Activated CD8-positive, alpha-beta memory T cell treated with anti-CD3 and anti-CD28 coated beads, Interleukin-2, amount 50 U/mL, for 48 hours (primary cell): ENCODE results near the gene COX6B2.

Experiments
- DNase-seq: peaks from one replicate; pipeline ENCODE4 v3.0.0-alpha.2; 2020

COX6B2 gene

GRCh38 chr19:55383279-55384130 lies 29.0 kb upstream of the COX6B2 start:
- DNase-seq: peak; percentile 82

DNA sequence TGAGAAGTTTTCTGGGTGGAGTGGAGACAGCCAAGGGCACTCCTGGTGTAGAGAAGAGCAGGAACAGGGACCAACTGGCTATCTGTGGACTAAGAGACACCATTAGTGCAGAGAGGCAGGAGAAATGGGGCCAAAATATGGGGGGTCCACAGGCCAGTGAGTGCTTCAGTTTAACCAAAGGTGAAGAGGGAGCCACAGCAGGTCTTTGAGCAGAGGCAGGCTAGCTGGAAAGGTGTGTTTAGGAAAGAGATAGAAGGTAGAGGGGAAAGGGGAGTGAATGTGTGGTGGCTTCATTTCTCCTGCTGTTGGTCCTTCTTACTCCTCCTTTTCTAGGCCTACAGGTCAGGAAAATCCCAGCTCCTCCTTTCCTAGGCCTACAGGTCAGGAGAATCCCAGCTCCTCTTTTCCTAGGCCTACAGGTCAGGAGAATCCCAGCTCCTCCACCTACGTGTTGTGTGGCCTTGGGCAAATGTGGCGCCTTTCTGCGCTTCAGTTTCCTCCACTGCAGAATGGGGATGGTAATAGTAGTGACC lies 28.1 kb upstream of the COX6B2 start:
- no peak for DNase-seq

GRCh38 chr19:55382013-55382412 lies 27.5 kb upstream of the COX6B2 start:
- DNase-seq: no peak

DNA sequence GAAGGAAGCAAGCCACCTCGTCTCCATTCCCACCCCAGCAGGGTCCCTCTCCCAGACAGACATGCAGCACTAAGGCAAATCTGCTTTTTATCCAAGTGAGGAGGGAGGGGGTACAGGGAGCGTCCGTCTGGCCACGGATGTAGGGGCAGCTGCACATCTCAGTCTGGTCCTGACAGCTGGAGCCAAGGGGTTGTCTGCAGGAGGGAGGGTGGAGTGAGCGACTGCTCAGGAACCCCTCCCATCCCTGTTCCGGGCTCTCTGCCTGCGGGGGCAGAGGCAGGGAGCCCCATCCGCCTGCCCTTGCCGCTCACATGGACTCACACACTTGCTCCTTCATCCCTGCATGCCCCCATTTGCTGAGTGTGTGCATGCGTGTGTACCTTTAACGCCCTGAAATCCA lies 24.7 kb upstream of the COX6B2 start:
- no peak for DNase-seq

DNA sequence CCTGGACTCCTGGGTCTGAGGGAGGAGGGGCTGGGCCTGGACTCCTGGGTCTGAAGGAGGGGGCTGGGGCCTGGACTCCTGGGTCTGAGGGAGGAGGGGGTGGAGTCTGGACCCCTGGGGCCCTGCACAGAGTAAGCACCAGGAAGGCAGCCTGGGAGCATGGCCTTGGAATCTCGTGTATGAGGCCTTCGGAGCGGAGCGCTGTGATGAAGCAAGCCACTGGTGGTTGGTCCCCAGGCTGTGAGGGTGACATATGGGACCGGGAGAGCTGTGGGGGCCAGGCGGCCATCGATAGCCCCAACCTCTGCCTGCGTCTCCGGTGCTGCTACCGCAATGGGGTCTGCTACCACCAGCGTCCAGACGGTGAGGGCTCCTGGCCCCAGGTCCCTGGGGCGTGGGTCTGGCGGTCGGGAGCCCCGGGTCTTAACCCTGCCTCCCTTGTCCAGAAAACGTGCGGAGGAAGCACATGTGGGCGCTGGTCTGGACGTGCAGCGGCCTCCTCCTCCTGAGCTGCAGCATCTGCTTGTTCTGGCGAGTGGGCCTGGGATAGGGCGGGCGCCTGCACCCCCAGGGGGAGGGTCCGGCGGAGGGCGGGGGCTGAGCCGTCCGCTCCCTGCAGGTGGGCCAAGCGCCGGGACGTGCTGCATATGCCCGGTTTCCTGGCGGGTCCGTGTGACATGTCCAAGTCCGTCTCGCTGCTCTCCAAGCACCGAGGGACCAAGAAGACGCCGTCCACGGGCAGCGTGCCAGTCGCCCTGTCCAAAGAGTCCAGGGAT lies 23.0 kb upstream of the COX6B2 start:
- DNase-seq: no peak

GRCh38 chr19:55376241-55376933 lies 21.9 kb upstream of the COX6B2 start, which contains the start of gene TMEM190:
Gene TMEM190 (plus strand): TSS chr19:55376826. CDS start chr19:55376854, 28 bp downstream.
- no peak for DNase-seq

DNA sequence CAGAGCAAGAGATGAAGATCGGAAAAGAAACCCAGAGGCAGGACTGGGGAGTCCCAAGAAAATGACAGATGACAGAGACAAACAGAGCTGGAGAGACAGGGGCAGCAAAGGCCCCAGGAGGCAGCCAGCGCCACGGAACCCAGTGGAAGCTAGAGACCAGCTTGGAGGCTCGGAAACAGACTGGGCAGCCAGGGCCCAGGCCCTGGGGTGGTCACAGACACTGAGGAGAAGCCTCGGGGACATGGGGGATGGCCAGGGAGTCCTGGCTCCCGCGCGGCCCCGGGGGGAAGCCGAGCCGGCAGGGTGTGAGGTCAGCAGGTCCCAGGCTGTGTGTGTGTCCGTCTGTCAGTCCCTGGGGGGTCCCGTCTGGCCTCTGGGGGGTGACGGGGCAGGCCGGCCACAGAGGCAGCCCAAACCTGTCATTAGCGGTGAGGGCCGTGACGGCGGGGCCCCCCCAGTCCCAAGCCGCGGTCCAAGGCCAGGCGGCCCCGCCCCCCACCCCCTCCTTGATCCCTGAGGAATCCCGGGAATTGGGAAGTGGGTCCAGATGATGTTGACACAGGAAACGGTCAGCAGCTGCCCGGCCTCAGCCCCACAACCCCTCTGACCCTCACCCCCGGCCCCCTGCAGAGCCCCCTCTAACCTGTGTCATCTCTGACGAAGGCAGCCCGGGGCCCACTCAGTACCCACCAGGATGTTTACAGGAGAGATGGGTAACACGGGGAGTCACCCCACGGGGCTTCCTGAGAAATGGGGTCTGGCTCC lies 19.7 kb upstream of the COX6B2 start:
- no peak for DNase-seq

DNA sequence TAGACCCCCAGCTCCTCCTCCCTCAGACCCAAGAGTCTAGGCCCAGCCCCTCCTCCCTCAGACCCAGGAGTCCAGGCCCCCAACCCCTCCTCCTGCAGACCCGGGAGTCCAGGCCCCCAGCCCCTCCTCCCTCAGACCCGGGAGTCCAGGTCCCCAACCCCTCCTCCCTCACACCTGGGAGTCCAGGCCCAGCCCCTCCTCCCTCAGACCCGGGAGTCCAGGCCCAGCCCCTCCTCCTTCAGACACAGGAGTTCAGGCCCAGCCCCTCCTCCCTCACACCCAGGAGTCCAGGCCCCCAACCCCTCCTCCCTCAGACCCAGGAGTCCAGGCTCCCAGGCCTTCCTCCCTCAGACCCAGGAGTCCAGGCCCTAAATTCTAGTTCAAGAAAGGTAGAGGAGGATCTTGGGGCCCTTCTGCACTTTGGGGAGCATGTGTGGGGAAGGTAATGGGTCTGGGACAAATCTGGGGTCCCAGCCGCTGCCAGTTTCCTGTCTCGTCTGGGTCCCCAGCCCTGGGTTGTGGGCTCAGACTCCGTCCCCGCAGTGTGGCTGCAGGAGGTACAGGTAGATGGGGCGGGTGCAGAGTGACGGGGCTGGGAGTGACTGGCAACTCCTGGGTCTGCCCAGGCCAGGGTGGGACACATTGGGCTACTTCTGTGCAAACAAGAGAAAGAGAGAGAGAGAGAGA lies 18.9 kb upstream of the COX6B2 start:
- no peak for DNase-seq

- DNase-seq: no peak
These were observed 18.0 kb upstream of the COX6B2 start for GRCh38 chr19:55372316-55373081.

GRCh38 chr19:55370305-55370988 lies 15.9 kb upstream of the COX6B2 start, which contains the start of gene IL11:
Gene IL11 (minus strand): TSS chr19:55370463. CDS start chr19:55370310, 153 bp downstream.
- DNase-seq: no peak

DNA sequence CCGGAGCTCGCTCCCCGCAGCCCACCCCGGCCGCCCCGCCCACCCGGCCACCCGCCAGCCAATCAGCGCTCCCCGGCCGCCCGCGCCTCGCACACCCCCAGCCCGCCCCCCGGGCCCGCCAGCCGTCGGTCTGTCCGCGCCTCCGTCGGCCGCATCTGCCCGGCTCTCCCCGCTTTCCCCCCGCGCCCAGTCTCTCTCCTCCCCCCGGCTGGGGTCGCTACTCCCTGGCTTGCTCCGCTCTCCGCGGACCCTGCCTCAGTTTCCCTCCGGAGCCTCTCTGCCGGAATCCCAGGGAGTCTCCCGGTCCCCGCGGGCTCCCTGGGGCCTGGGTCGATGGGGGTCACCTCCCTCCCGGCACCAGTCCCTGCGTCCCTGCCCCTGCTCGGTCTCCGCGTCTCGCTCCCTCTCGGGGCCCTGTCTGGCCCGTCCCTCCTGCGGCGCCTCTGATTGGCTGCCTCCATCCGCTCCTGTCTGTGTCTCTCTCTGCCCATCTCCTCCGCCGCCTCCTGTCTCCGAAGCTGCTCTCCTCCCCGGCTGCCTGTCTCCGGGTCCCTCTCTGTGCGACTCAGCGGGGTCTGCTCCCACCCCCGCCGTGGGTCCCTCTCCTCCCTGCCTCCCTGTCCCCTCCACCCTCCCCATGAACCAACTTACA lies 15.3 kb upstream of the COX6B2 start:
- no peak for DNase-seq

- DNase-seq: no peak
These were observed 14.4 kb upstream of the COX6B2 start for GRCh38 chr19:55368701-55369563.

GRCh38 chr19:55368106-55368505 lies 13.6 kb upstream of the COX6B2 start:
- peak; percentile 52 for DNase-seq

GRCh38 chr19:55366790-55367189 lies 12.3 kb upstream of the COX6B2 start:
- DNase-seq: no peak

- no peak for DNase-seq
These were observed 11.4 kb upstream of the COX6B2 start for GRCh38 chr19:55365964-55366363.

DNA sequence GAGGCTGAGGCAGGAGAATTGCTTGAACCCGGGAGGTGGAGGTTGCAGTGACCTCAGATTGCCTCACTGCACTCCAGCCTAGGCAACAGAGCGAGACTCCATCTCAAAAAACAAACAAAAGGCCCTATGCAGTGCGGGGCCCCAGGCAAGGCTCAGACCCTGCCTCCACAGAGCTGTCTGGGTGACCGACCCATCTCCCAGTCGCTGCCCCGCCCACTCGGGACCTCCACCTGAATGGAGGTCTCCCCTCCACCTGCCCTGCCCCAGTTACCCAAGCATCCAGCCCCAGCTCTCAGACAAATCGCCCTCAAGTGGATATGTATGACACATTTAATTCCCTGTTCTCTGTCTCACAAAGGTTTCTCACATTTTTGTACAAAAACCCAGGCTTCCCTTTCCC lies 10.7 kb upstream of the COX6B2 start:
- DNase-seq: no peak

DNA sequence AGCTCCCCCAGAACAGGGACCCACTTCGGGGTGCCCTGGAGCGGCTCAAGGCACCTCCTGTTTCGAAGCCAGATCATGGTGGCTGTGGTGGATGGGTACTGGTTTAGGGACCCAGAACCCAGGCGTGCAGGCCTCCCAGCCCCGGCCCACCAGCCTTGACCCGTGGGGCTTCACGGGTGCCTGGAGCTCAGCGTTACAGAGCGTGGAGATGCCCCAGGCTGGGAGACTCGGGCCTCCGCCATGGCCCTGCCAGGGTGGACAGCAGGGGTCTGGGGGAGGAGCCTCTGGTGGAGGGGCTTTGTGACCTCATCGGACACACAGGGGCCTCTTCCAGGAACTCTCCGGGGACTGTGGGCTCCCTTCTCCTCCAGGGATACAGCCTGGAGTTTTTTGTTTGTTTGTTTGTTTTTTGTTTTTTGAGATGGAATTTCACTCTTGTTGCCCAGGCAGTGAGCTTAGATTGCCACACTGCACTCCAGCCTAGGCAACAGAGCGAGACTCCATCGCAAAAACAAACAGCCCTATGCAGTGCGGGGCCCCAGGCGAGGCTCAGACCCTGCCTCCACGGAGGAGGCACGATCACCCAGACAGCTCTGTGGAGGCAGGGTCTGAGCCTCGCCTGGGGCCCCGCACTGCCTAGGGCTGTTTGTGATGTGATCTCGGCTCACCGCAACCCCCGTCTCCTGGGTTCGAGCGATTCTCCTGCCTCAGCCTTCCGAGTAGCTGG lies 8.6 kb upstream of the COX6B2 start, which contains the start of gene GARIN5B:
Gene GARIN5B, minus strand, starts transcription at position 271 of the 727 bp plus-strand sequence. Its CDS starts 194 bp downstream, at position 77.
- DNase-seq: no peak
